ENCODE measurements around the gene TAF11L4.
"Not testable (repeated sequence)": the region's sequence is repeated elsewhere in the genome, so short reads cannot be mapped to it uniquely, and the experiment has no call there.

TAF11L4 gene

GRCh38 chr5:17521501-17521900 lies at the start of gene TAF11L4:
Gene TAF11L4 (plus strand): TSS chr5:17521801.
- intact Hi-C loops (cut with micrococcal nuclease); H3K4me1 Mint-ChIP-seq (ENCODE audit: low read depth); H3K4me3 Mint-ChIP-seq; H3K27me3 Mint-ChIP-seq; H3K36me3 Mint-ChIP-seq (ENCODE audit: low read depth); H3K9me3 Mint-ChIP-seq; H3K27ac Mint-ChIP-seq: not testable (repeated sequence)

- H3K27me3 Mint-ChIP-seq: peaks cover 11% of the 10 kb centered on the region
- intact Hi-C loops (cut with micrococcal nuclease); H3K4me3 Mint-ChIP-seq; H3K9me3 Mint-ChIP-seq; H3K4me1 Mint-ChIP-seq (ENCODE audit: low read depth); H3K36me3 Mint-ChIP-seq (ENCODE audit: low read depth); H3K27ac Mint-ChIP-seq: not testable (repeated sequence)
Observed at GRCh38 chr5:17475064-17475463, 46.5 kb upstream of the TAF11L4 start.

GRCh38 chr5:17477043-17477442 lies 44.6 kb upstream of the TAF11L4 start:
- intact Hi-C loops (cut with micrococcal nuclease): no loop called here
- Mint-ChIP-seq H3K4me1 (ENCODE audit: low read depth) (peaks cover 5% of the 10 kb centered on the region), H3K27me3 (peaks cover 18% of the 10 kb centered on the region), H3K9me3 (no peaks in the 10 kb centered on the region), H3K4me3 (no peak overlapping the region), H3K27ac (no peak overlapping the region), H3K36me3 (ENCODE audit: low read depth) (no peaks in the 10 kb centered on the region)

- intact Hi-C loops (cut with micrococcal nuclease): no loop called here
- no peak overlapping the region for H3K4me3 Mint-ChIP-seq
- H3K36me3 Mint-ChIP-seq (ENCODE audit: low read depth): no peaks in the 10 kb centered on the region
- no peaks in the 10 kb centered on the region for H3K9me3 Mint-ChIP-seq
- H3K27ac Mint-ChIP-seq: no peak overlapping the region
- peaks cover 5% of the 10 kb centered on the region for H3K4me1 Mint-ChIP-seq (ENCODE audit: low read depth)
- peaks cover 18% of the 10 kb centered on the region for H3K27me3 Mint-ChIP-seq
Observed at GRCh38 chr5:17477573-17478265, 43.9 kb upstream of the TAF11L4 start.

- H3K36me3 Mint-ChIP-seq (ENCODE audit: low read depth): no peaks in the 10 kb centered on the region
- intact Hi-C loops (cut with micrococcal nuclease): no loop called here
- peaks cover 15% of the 10 kb centered on the region for H3K4me1 Mint-ChIP-seq (ENCODE audit: low read depth)
Observed at GRCh38 chr5:17481378-17481777, 40.2 kb upstream of the TAF11L4 start.

GRCh38 chr5:17482790-17483189 lies 38.8 kb upstream of the TAF11L4 start:
- no peaks in the 10 kb centered on the region for H3K36me3 Mint-ChIP-seq (ENCODE audit: low read depth)
- H3K27ac Mint-ChIP-seq: no peak overlapping the region
- peaks cover 16% of the 10 kb centered on the region for H3K27me3 Mint-ChIP-seq
- H3K4me3 Mint-ChIP-seq: no peak overlapping the region
- H3K4me1 Mint-ChIP-seq (ENCODE audit: low read depth): peaks cover 18% of the 10 kb centered on the region
- intact Hi-C loops (cut with micrococcal nuclease): no loop called here
- H3K9me3 Mint-ChIP-seq: no peaks in the 10 kb centered on the region

More at GRCh38 chr5:17481378-17481777, 40.2 kb upstream of the TAF11L4 start:
- Mint-ChIP-seq H3K9me3 (no peaks in the 10 kb centered on the region), H3K4me3 (no peak overlapping the region), H3K27ac (no peak overlapping the region), H3K27me3 (peaks cover 14% of the 10 kb centered on the region)

- H3K27ac Mint-ChIP-seq; H3K4me3 Mint-ChIP-seq; H3K36me3 Mint-ChIP-seq (ENCODE audit: low read depth); H3K9me3 Mint-ChIP-seq; intact Hi-C loops (cut with micrococcal nuclease): not testable (repeated sequence)
- Mint-ChIP-seq H3K27me3 (peaks cover 12% of the 10 kb centered on the region), H3K4me1 (ENCODE audit: low read depth) (peaks cover 14% of the 10 kb centered on the region)
Observed at GRCh38 chr5:17486464-17487173, 35.0 kb upstream of the TAF11L4 start.

- intact Hi-C loops (cut with micrococcal nuclease): no loop called here
- Mint-ChIP-seq H3K9me3 (peaks cover 4% of the 10 kb centered on the region), H3K27ac (no peak overlapping the region), H3K4me3 (no peak overlapping the region), H3K4me1 (ENCODE audit: low read depth) (peaks cover 14% of the 10 kb centered on the region), H3K36me3 (ENCODE audit: low read depth) (no peaks in the 10 kb centered on the region), H3K27me3 (peaks cover 11% of the 10 kb centered on the region)
Observed at GRCh38 chr5:17487174-17487512, 34.5 kb upstream of the TAF11L4 start.

- H3K27me3 Mint-ChIP-seq; intact Hi-C loops (cut with micrococcal nuclease); H3K27ac Mint-ChIP-seq; H3K4me1 Mint-ChIP-seq (ENCODE audit: low read depth); H3K4me3 Mint-ChIP-seq; H3K36me3 Mint-ChIP-seq (ENCODE audit: low read depth): not testable (repeated sequence)
- H3K9me3 Mint-ChIP-seq: peaks cover 13% of the 10 kb centered on the region
Observed at GRCh38 chr5:17491257-17491656, 30.3 kb upstream of the TAF11L4 start.

GRCh38 chr5:17492770-17493169 lies 28.8 kb upstream of the TAF11L4 start:
- intact Hi-C loops (cut with micrococcal nuclease): no loop called here
- no peak overlapping the region for H3K27ac Mint-ChIP-seq
- peaks cover 13% of the 10 kb centered on the region for H3K9me3 Mint-ChIP-seq
- no peaks in the 10 kb centered on the region for H3K36me3 Mint-ChIP-seq (ENCODE audit: low read depth)
- H3K27me3 Mint-ChIP-seq: peaks cover 5% of the 10 kb centered on the region
- H3K4me3 Mint-ChIP-seq: no peak overlapping the region
- no peaks in the 10 kb centered on the region for H3K4me1 Mint-ChIP-seq (ENCODE audit: low read depth)

GRCh38 chr5:17497446-17497845 lies 24.2 kb upstream of the TAF11L4 start:
- H3K4me1 Mint-ChIP-seq (ENCODE audit: low read depth): no peaks in the 10 kb centered on the region
- H3K27me3 Mint-ChIP-seq: peaks cover 3% of the 10 kb centered on the region
- H3K36me3 Mint-ChIP-seq (ENCODE audit: low read depth): no peaks in the 10 kb centered on the region
- H3K4me3 Mint-ChIP-seq: no peak overlapping the region
- intact Hi-C loops (cut with micrococcal nuclease): no loop called here
- peaks cover 7% of the 10 kb centered on the region for H3K9me3 Mint-ChIP-seq
- H3K27ac Mint-ChIP-seq: no peak overlapping the region

- intact Hi-C loops (cut with micrococcal nuclease); H3K27me3 Mint-ChIP-seq; H3K9me3 Mint-ChIP-seq: not testable (repeated sequence)
Observed at GRCh38 chr5:17497931-17498330, 23.7 kb upstream of the TAF11L4 start, which contains the start of gene TAF11L2. Gene TAF11L2 (plus strand): TSS chr5:17498231.

GRCh38 chr5:17511775-17512325 lies 9.8 kb upstream of the TAF11L4 start:
- no peaks in the 10 kb centered on the region for H3K9me3 Mint-ChIP-seq
- H3K36me3 Mint-ChIP-seq (ENCODE audit: low read depth): no peaks in the 10 kb centered on the region
- no peaks in the 10 kb centered on the region for H3K4me1 Mint-ChIP-seq (ENCODE audit: low read depth)
- intact Hi-C loops (cut with micrococcal nuclease): no loop called here
- H3K27me3 Mint-ChIP-seq: peaks cover 1% of the 10 kb centered on the region
- H3K4me3 Mint-ChIP-seq: no peak overlapping the region
- H3K27ac Mint-ChIP-seq: no peak overlapping the region

More at GRCh38 chr5:17497931-17498330, 23.7 kb upstream of the TAF11L4 start, which contains the start of gene TAF11L2:
- not testable (repeated sequence) for H3K36me3 Mint-ChIP-seq (ENCODE audit: low read depth); H3K4me1 Mint-ChIP-seq (ENCODE audit: low read depth); H3K27ac Mint-ChIP-seq; H3K4me3 Mint-ChIP-seq

- H3K4me3 Mint-ChIP-seq; intact Hi-C loops (cut with micrococcal nuclease); H3K9me3 Mint-ChIP-seq; H3K4me1 Mint-ChIP-seq (ENCODE audit: low read depth); H3K27ac Mint-ChIP-seq; H3K27me3 Mint-ChIP-seq; H3K36me3 Mint-ChIP-seq (ENCODE audit: low read depth): not testable (repeated sequence)
Observed at GRCh38 chr5:17517526-17517925, 4.1 kb upstream of the TAF11L4 start.
